Thymus (tissue), 11 donors: ENCODE data around the gene PCK2. TPM values are rescaled to one million over a fixed set of nuclear protein-coding genes. Genes with fewer than 3 reads are reported as not detected.

Experiments used
- DNase-seq, 9 donors: peaks; one replicate each; pipeline ENCODE4 v3.0.0-alpha.2; 2013; ENCODE audit warnings: low spot score in 9 of 9, low read depth in 6 of 9, missing footprints in 1 of 9
- H3K27ac ChIP-seq, 2 donors: one replicate each; pipeline ENCODE4 v1.5.1; 2013; ENCODE audit warnings: control low read depth in 1 of 2, low read depth in 1 of 2, low read length in 1 of 2, mild to moderate bottlenecking in 1 of 2, moderate library complexity in 1 of 2
- H3K27me3 ChIP-seq, 2 donors: one replicate each; pipeline ENCODE4 v1.5.1; 2013; ENCODE audit warnings: low read length in 1 of 2; ENCODE audit not compliant: control insufficient read depth in 2 of 2, insufficient read depth in 1 of 2
- H3K36me3 ChIP-seq, 2 donors: one replicate each; pipeline ENCODE4 v1.5.1; 2013; ENCODE audit warnings: low read length in 1 of 2, mild to moderate bottlenecking in 1 of 2, moderate library complexity in 1 of 2; ENCODE audit not compliant: control insufficient read depth in 2 of 2, insufficient read depth in 2 of 2
- H3K4me1 ChIP-seq, 2 donors: one replicate each; pipeline ENCODE4 v1.5.1; 2013; ENCODE audit warnings: low read length in 2 of 2; ENCODE audit not compliant: control insufficient read depth in 2 of 2, insufficient read depth in 2 of 2
- H3K4me3 ChIP-seq, 2 donors: one replicate each; pipeline ENCODE4 v1.5.1; 2013; ENCODE audit warnings: low read length in 2 of 2, control low read depth in 1 of 2, mild to moderate bottlenecking in 1 of 2
- H3K9me3 ChIP-seq, 2 donors: one replicate each; pipeline ENCODE4 v1.5.1; 2013; ENCODE audit warnings: low read length in 1 of 2, mild to moderate bottlenecking in 1 of 2; ENCODE audit not compliant: control insufficient read depth in 2 of 2, insufficient read depth in 1 of 2
- WGBS: extraction: QIAGEN DNeasy Blood & Tissue Kit; methylation state at CpG from one replicate; pipeline ENCODE4 v1.1.7; 2013; 5-methylcytosine and 5-hydroxymethylcytosine counted together
- polyA plus RNA-seq: library from polyadenylated mRNA; stranded (reverse); fragments of 200-250 nt; gene quantifications from one replicate; pipeline ENCODE4 v1.2.3, GENCODE V29; 2013
- total RNA-seq: library from RNA; stranded (reverse); fragments of 120-200 nt; gene quantifications from one replicate; pipeline ENCODE4 v1.2.4, GENCODE V29; 2013
- donor health status: healthy.

The PCK2 gene
- total and polyA plus RNA-seq, 2 donors, result 6.7 to 11.6 TPM

DNA sequence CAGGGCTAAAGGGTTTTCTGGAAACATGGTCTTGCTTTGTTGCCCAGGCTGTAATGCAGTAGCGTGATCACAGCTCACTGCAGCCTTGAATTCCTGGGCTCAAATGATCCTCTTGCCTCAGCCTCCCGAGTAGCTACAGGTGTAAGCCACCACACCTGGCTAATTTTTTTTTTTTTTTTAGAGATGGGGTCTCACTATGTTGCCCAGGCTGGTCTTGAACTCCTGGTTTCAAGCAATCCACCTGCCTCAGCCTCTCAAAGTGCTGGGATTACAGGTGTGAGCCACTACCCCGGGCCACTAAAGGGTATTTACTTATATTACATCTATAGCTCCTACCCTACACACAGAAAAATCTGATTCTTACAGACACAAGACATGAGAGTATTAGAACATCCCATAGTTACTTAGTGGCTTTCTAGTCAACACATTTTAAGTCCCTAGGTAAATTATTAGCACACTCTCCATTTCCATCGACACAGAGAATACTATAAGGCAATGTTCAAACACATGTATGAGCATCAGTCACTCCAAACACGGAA is 14.3 kb downstream of the PCK2 start:
- Histone ChIP-seq H3K27me3 (no peaks in the 10 kb centered on the region), H3K27ac (peak overlapping the region; percentile 22 to 89), H3K9me3 (no peaks in the 10 kb centered on the region), H3K36me3 (no peaks in the 10 kb centered on the region), H3K4me3 (no peak overlapping the region), H3K4me1 (peaks cover 2% of the 10 kb centered on the region in 2 donors)
- WGBS, result 49% methylated on average over 5 of the region's 5 CpGs
- DNase-seq, result no peak

DNA sequence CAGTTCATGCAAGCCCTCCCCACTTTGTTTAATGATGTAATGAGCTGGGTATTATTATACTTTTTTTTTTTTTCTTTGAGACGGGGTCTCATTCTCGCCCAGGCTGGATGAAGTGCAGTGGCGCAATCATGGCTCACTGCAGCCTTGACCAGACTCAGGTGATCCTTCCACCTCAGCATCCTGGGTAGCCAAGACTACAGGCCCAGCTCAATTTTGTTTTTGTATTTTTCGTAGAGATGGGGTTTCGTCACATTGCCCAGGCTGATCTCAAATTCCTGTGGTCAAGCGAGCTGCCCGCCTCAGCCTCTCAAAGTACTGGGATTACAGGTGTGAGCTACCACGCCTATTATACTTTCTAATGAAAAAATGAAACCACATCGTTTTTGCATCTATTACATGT is 15.9 kb downstream of the PCK2 start:
- Histone ChIP-seq H3K4me1 (peaks cover 3 to 5% of the 10 kb centered on the region in 2 donors), H3K27me3 (no peaks in the 10 kb centered on the region), H3K4me3 (no peak overlapping the region), H3K9me3 (no peaks in the 10 kb centered on the region), H3K27ac (no peak overlapping the region), H3K36me3 (no peaks in the 10 kb centered on the region)
- 95% methylated on average over 9 of the region's 9 CpGs for WGBS
- no peak for DNase-seq

DNA sequence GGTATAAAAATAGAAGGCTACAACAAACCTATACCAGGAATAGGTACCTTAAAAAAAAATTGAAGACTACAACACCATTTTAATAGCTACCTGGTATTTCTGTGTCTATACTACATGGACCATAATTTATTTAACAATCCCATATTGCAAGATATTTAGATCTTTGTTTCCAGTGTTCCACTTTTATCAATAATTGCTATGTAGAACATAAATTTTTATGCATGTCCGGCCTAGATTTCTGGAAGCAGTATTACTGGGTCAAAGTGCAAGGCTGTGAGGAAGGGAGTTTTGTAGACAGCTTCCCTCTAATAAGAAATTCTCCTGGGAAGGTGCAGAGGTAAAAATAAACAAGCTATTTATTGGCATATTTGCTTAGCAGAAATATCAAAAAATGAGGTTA is 16.4 kb downstream of the PCK2 start:
- no peaks in the 10 kb centered on the region for H3K36me3 ChIP-seq
- no peaks in the 10 kb centered on the region for H3K9me3 ChIP-seq
- WGBS, result 99% methylated on average over 1 of the region's 1 CpG
- H3K27me3 ChIP-seq, result no peaks in the 10 kb centered on the region
- H3K4me3 ChIP-seq, result no peak overlapping the region
- no peak overlapping the region for H3K27ac ChIP-seq
- peaks cover 4 to 7% of the 10 kb centered on the region in 2 donors for H3K4me1 ChIP-seq
- DNase-seq, result no peak

DNA sequence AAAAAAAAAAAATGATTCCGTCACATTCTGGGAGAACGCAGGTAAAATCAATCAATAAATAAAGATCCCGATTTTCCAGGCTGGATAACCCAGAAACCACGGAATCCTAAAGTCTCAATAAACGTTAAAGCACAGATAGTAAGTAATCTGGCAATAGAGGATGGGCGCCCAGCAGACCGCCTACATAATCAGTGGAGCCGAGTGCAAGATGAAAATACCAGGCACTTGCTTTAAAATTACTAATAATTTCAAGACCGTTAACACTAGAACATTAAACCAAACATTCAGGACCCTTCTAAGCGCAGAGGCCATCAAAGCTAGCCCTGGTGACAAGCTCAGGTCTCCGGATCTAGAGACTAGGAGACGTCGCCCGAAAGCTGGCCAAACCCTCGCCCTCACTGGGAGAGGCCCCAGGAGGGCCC is 19.3 kb downstream of the PCK2 start:
- Histone ChIP-seq H3K27me3 (no peaks in the 10 kb centered on the region), H3K9me3 (no peaks in the 10 kb centered on the region), H3K27ac (peak overlapping the region; percentile 100), H3K4me1 (peaks cover 22% of the 10 kb centered on the region in 2 donors), H3K36me3 (peaks cover 11 to 17% of the 10 kb centered on the region in 2 donors), H3K4me3 (peak overlapping the region; percentile 74 to 93)
- 27% methylated on average over 15 of the region's 15 CpGs for WGBS
- DNase-seq, result no peak

DNA sequence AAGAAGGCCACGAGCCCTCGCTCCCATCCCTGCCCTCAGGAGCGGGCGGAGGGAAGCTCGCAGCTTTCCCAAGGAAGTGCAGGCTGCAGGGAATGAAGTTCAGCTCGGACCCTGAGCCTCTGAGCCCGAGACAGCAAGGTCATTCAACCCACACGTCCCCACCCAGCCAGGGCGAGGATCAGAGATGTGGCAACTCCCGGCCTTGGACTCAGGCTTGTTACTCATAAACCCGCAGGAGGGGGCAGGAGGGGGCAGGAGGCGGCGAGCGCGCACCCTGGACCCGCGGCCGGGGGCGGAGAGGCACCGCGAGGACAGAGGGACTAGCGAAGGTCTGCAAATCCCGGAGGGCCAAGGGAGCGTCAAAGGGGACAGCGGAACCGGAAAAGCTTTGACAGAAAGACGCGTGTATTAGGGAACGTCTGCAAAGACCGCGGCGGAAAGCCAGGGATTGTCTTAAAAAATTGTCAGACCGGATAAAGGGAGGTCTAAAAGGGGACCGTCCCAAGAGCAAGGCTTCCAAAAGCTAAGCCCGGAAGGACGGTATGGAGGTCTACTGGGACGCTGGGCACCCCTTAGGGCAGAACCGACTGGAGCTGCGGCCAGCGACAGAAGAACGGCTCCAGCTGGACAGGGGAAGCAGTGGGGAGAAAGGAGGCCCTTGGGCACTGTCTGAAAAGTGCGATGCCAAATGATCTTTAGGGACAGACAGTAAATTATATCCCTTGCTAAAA is 19.9 kb downstream of the PCK2 start:
- H3K36me3 ChIP-seq, result peaks cover 17 to 23% of the 10 kb centered on the region in 2 donors
- H3K4me3 ChIP-seq, result peak overlapping the region; percentile 74 to 93
- WGBS, result under 1% methylated on average over 42 of the region's 42 CpGs
- H3K27ac ChIP-seq, result peak overlapping the region; percentile 100
- peak in 5 of 9 donors; percentile 63 to 90 (median 71) for DNase-seq
- H3K27me3 ChIP-seq, result no peaks in the 10 kb centered on the region
- no peaks in the 10 kb centered on the region for H3K9me3 ChIP-seq
- H3K4me1 ChIP-seq, result peaks cover 22% of the 10 kb centered on the region in 2 donors

DNA sequence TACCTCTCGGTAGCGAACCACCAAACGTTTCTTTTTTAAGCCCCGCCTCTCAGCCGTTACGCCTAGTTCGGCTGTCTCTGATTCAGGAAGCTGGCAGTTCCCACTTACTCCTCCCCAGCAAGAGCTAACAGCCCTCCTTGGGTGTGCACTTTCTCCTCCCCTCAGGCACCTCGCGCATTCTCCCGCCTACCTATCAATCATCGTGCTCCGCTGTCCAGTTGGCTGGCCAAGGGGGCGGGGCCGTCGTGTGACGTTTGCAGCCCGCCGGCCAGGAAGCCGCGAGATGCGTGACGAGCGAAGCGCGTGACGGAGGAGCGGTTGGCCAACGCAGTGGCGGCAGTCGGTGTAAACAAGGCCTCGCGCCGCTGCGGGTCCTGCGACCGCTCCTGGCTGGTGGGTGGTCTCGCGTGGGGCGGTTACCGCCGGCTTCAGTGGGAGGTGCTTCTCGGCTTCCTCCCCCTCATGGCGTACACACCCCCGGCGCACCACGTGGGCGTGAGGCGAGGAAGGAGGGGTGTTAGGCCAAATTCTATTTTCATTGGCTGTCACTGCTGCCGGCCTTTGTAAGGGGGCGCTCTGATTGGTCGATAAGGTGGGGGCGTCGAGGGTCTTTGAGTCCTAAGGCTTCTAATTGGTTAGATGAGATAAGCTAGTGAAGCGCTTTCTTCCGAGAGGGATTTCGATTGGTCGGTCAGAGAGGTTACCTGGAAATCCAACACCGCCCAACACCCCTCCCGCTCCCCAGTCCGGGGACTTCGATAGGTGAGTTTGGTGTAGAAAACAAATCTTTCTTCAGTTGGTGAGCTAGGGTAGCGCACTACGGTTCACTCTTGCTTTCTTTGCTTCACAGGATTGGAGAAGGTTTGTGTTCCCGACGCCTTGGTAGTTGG is 20.7 kb downstream of the PCK2 start, which contains the start of the genes DCAF11 and NRL:
Gene DCAF11, plus strand, starts transcription at position 246 of the 890 bp plus-strand sequence. CDS start 818 bp downstream, outside the sequence.
Gene NRL, minus strand, starts transcription at position 418 of the 890 bp plus-strand sequence. CDS start 32,101 bp downstream, outside the sequence.
- no peaks in the 10 kb centered on the region for H3K27me3 ChIP-seq
- under 1% methylated on average over 65 of the region's 65 CpGs for whole genome bisulfite sequencing
- H3K4me3 ChIP-seq, result peak within 1 kb of the TSS; percentile 74 to 93
- H3K4me1 ChIP-seq, result peaks cover 22% of the 10 kb centered on the region in 2 donors
- H3K9me3 ChIP-seq, result no peaks in the 10 kb centered on the region
- peaks cover 25 to 31% of the 10 kb centered on the region in 2 donors for H3K36me3 ChIP-seq
- peak within 1 kb of the TSS; percentile 100 for H3K27ac ChIP-seq
- peak; percentile 98 to 100 (median 99) for DNase-seq

DNA sequence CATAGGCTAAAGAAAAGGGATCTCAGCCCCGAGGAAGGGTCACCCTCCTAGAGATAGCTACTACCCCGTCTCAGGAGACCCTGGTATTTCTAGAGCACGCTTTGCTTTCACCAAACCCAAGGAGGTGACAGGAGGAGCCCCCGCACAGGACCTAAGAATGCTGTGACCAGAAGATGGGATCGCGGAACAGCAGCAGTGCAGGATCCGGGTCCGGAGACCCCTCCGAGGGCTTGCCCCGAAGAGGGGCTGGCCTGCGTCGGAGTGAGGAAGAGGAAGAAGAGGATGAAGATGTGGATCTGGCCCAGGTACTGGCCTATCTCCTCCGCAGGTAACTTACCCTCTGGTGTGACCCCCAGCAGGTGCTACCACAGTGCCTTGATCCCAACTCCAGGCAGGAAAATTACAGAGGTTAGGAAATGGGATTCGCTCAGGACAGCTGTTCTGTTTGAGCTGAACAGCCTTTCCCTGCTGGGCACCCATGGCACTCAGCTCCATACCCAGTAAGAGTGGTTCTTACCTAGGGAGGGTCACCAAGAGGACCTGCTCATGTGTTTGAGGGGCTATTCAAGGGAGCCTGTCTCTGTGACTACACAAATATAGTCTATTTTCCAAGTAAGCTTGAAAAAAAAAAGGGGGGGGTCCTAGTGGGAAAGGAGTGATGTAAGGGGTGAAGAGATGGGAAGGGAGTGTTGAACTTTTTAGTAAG is 21.5 kb downstream of the PCK2 start:
- Histone ChIP-seq H3K27me3 (no peaks in the 10 kb centered on the region), H3K36me3 (peaks cover 30 to 36% of the 10 kb centered on the region in 2 donors), H3K27ac (peak overlapping the region; percentile 78 to 100), H3K9me3 (no peaks in the 10 kb centered on the region), H3K4me3 (peak overlapping the region; percentile 74 to 93), H3K4me1 (peaks cover 22% of the 10 kb centered on the region in 2 donors)
- 4% methylated on average over 14 of the region's 14 CpGs for WGBS
- DNase-seq, result no peak

DNA sequence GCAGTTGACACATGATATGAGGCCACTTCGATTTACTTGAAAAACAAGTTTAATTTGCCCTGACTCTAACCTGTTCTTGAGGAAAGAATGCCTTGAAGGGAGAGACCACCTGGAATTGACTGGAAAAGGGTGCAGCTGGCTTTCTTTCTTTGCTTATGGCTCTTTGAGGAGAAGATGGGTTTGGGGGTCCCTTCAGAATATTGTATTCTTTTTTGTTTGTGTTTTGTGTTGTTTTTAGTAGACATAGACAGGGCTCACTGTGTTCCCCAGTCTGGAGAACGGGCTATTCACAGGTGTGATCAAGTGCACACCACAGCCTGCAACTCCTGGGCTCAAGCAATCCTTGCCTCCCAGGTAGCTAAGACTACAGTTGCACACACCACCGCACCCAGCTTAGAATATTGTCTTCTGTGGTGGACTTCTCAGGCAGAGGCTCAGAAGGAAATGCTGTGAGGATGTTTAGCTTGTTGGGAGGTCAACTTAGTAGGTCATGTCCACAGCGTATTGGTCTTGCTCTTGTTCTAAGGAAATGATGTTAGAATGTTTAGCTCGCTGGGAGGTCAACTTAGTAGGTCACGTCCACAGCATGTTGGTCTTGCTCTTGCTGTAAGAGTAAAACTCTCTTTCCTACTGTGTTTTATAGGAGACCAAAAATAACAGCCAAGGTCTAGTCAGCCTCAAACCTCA is 22.2 kb downstream of the PCK2 start:
- Histone ChIP-seq H3K36me3 (peaks cover 37 to 43% of the 10 kb centered on the region in 2 donors), H3K27ac (no peak overlapping the region), H3K9me3 (no peaks in the 10 kb centered on the region), H3K27me3 (no peaks in the 10 kb centered on the region), H3K4me3 (peak overlapping the region; percentile 74 to 93), H3K4me1 (peaks cover 23 to 26% of the 10 kb centered on the region in 2 donors)
- WGBS, result 97% methylated on average over 6 of the region's 6 CpGs
- no peak for DNase-seq
